ENCODE results near the gene DNAJB14. TPM values are rescaled to one million over a fixed set of nuclear protein-coding genes. Genes with fewer than 3 reads are reported as not detected.

Gene DNAJB14
- total RNA-seq, 1 experiment from 2014 or later, result 39.9 TPM

GRCh38 chr4:99943904-99944437 lies 2.4 kb downstream of the DNAJB14 start:
- CTCF ChIA-PET, result no interaction called here
- POLR2A ChIA-PET, result interaction anchor here (0.6 kb wide), 1 partner anchor 468 kb away, joined by 3 read pairs; no protein-coding TSS in a partner anchor
- Mint-ChIP-seq H3K4me1 (peaks cover 26% of the 10 kb centered on the region), H3K4me3 (no peak overlapping the region; the same call in 1 of the 2 replicates), H3K27ac (no peak overlapping the region), H3K36me3 (peaks cover 3% of the 10 kb centered on the region; the same call in 1 of the 2 replicates), H3K27me3 (ENCODE audit: low read depth) (no peaks in the 10 kb centered on the region), H3K9me3 (no peaks in the 10 kb centered on the region)
- TF ChIP-seq MXD4 (CRISPR knock-in tag; IDR thresholded peaks at IDR 0.05; ENCODE audit: borderline replicate concordance), result no peak
- no peak for TF ChIP-seq USF2 (CRISPR knock-in tag; IDR thresholded peaks at IDR 0.05)
- TF ChIP-seq FOXK1 (CRISPR knock-in tag; IDR thresholded peaks at IDR 0.05), result no peak
- TF ChIP-seq ZNF425 (CRISPR knock-in tag; conservative IDR thresholded peaks at IDR 0.05), result no peak
- no peak for TF ChIP-seq CREM (CRISPR knock-in tag; IDR thresholded peaks at IDR 0.05)
- TF ChIP-seq E2F4 (CRISPR knock-in tag; IDR thresholded peaks at IDR 0.05; ENCODE audit: borderline replicate concordance, low read depth), result no peak
- TF ChIP-seq CBFB (CRISPR knock-in tag; IDR thresholded peaks at IDR 0.05; ENCODE audit: low read depth), result no peak
- TF ChIP-seq AFF4 (CRISPR knock-in tag; IDR thresholded peaks at IDR 0.05; ENCODE audit: borderline replicate concordance), result no peak
- TF ChIP-seq ZNF423 (CRISPR knock-in tag; IDR thresholded peaks at IDR 0.05), result no peak
- TF ChIP-seq ZNF138 (CRISPR knock-in tag; conservative IDR thresholded peaks at IDR 0.05), result no peak
- no peak for TF ChIP-seq ZNF671 (CRISPR knock-in tag; IDR thresholded peaks at IDR 0.05)
- no peak for TF ChIP-seq ZNF396 (CRISPR knock-in tag; IDR thresholded peaks at IDR 0.05; ENCODE audit: borderline replicate concordance)
- no peak for TF ChIP-seq SOX15 (CRISPR knock-in tag; IDR thresholded peaks at IDR 0.05)
- TF ChIP-seq ZNF317 (CRISPR knock-in tag; IDR thresholded peaks at IDR 0.05; ENCODE audit: borderline replicate concordance, low read depth), result no peak
- TF ChIP-seq JUN (CRISPR knock-in tag; IDR thresholded peaks at IDR 0.05), result no peak
- TF ChIP-seq MAX (CRISPR knock-in tag; IDR thresholded peaks at IDR 0.05), result no peak
- ATAC-seq (no peak), DNase-seq (ENCODE audit: low spot score) (no peak)

- peaks cover 4% of the 10 kb centered on the region; the same call in 1 of the 2 replicates for H3K4me1 Mint-ChIP-seq
- ATAC-seq (no peak), DNase-seq (ENCODE audit: low spot score) (no peak)
- no peak overlapping the region for H3K4me3 Mint-ChIP-seq
- POLR2A ChIA-PET, result no interaction called here
- H3K27me3 Mint-ChIP-seq (ENCODE audit: low read depth), result no peaks in the 10 kb centered on the region
- H3K9me3 Mint-ChIP-seq, result peaks cover 15% of the 10 kb centered on the region
- CTCF ChIA-PET, result interaction anchor here (0.6 kb wide), 1 partner anchor 22 kb away, joined by 3 read pairs; no protein-coding TSS in a partner anchor
- H3K27ac Mint-ChIP-seq, result no peak overlapping the region
- peaks cover 27% of the 10 kb centered on the region for H3K36me3 Mint-ChIP-seq
- TF ChIP-seq MYBL2 (CRISPR knock-in tag; IDR thresholded peaks at IDR 0.05), result no peak
- no peak for TF ChIP-seq KAT7 (CRISPR knock-in tag; IDR thresholded peaks at IDR 0.05; ENCODE audit: borderline replicate concordance)
- no peak for TF ChIP-seq MLX (CRISPR knock-in tag; IDR thresholded peaks at IDR 0.05)
- TF ChIP-seq ZNF396 (CRISPR knock-in tag; IDR thresholded peaks at IDR 0.05; ENCODE audit: borderline replicate concordance), result no peak
- TF ChIP-seq ATF1 (CRISPR knock-in tag; IDR thresholded peaks at IDR 0.05), result no peak
- TF ChIP-seq ZNF317 (CRISPR knock-in tag; IDR thresholded peaks at IDR 0.05; ENCODE audit: borderline replicate concordance, low read depth), result no peak
These were observed 8.1 kb downstream of the DNAJB14 start for GRCh38 chr4:99938243-99938753.

Measured in WTC11 (cell line).